Measurements from ENCODE around the gene OR7G2.

The OR7G2 gene

GRCh38 chr19:9144920-9145319 lies 37.6 kb upstream of the OR7G2 start:
- no peak overlapping the region for H3K9ac ChIP-seq (ENCODE audit: low read length)
- DNase-seq: peak; percentile 16
- no peak overlapping the region for H3K4me3 ChIP-seq (ENCODE audit: insufficient read depth in 1 of 2, low read depth in 1 of 2, low read length in 2 of 2)
- H2BK12ac ChIP-seq (ENCODE audit: low read length in 2 of 2): no peak overlapping the region
- H3K36me3 ChIP-seq (ENCODE audit: control insufficient read depth in 1 of 2, insufficient read depth in 2 of 2, low read depth in 1 of 2, low read length in 2 of 2): peaks cover 24 to 27% of the 10 kb centered on the region in 2 experiments
- H2BK5ac ChIP-seq (ENCODE audit: low read depth, low read length, poor library complexity, severe bottlenecking): no peak overlapping the region
- no peak overlapping the region for H3K4me2 ChIP-seq (ENCODE audit: low read length, poor library complexity, severe bottlenecking)
- H3K27ac ChIP-seq (ENCODE audit: low read length, poor library complexity, severe bottlenecking): no peak overlapping the region
- H3K14ac ChIP-seq (ENCODE audit: low read length in 2 of 2): no peak overlapping the region
- H2BK15ac ChIP-seq (ENCODE audit: low read depth, poor library complexity, severe bottlenecking): no peak overlapping the region
- no peaks in the 10 kb centered on the region for H3K27me3 ChIP-seq (ENCODE audit: control insufficient read depth in 1 of 2, insufficient read depth in 1 of 2, low read length in 2 of 2)
- no peak overlapping the region for H3K23ac ChIP-seq (ENCODE audit: low read length in 2 of 2)
- peaks cover 59% of the 10 kb centered on the region for H3K9me3 ChIP-seq (ENCODE audit: control insufficient read depth, low read length)
- H3K79me1 ChIP-seq (replicated peaks; ENCODE audit: low read length, poor library complexity, severe bottlenecking): peaks cover 6% of the 10 kb centered on the region
- no peak overlapping the region for H4K91ac ChIP-seq (ENCODE audit: low read length)
- WGBS: 96% methylated on average over 5 of the region's 5 CpGs
- no peak overlapping the region for H3K18ac ChIP-seq (ENCODE audit: low read depth in 1 of 2, low read length in 2 of 2)
- no peaks in the 10 kb centered on the region for H3K4me1 ChIP-seq (ENCODE audit: control insufficient read depth, insufficient read depth, low read depth, low read length)
- no peak overlapping the region for H2AFZ ChIP-seq (ENCODE audit: low read depth, low read length)
- no peak overlapping the region for H3K4ac ChIP-seq (ENCODE audit: low read depth in 1 of 2, low read length in 2 of 2)
- H2BK120ac ChIP-seq (ENCODE audit: low read depth, low read length): no peak overlapping the region
- H4K8ac ChIP-seq (ENCODE audit: low read length): no peak overlapping the region
- no peak overlapping the region for H2AK5ac ChIP-seq (ENCODE audit: low read length, severe bottlenecking)

- peak within 1 kb of the TSS; percentile 84 for H2BK15ac ChIP-seq (ENCODE audit: low read depth, poor library complexity, severe bottlenecking)
- H2BK5ac ChIP-seq (ENCODE audit: low read depth, low read length, poor library complexity, severe bottlenecking): no peak within 1 kb of the TSS
- peaks cover 21% of the 10 kb centered on the region for H3K9me3 ChIP-seq (ENCODE audit: control insufficient read depth, low read length)
- peaks cover 2% of the 10 kb centered on the region for H3K4me1 ChIP-seq (ENCODE audit: control insufficient read depth, insufficient read depth, low read depth, low read length)
- peak within 1 kb of the TSS; percentile 8 for H4K91ac ChIP-seq (ENCODE audit: low read length)
- peak within 1 kb of the TSS in 1 of 2 experiments; percentile 46 for H3K14ac ChIP-seq (ENCODE audit: low read length in 2 of 2)
- H3K27me3 ChIP-seq (ENCODE audit: control insufficient read depth in 1 of 2, insufficient read depth in 1 of 2, low read length in 2 of 2): no peaks in the 10 kb centered on the region
- peak within 1 kb of the TSS; percentile 63 to 99 for H3K4me3 ChIP-seq (ENCODE audit: insufficient read depth in 1 of 2, low read depth in 1 of 2, low read length in 2 of 2)
- H2BK12ac ChIP-seq (ENCODE audit: low read length in 2 of 2): no peak within 1 kb of the TSS
- H3K36me3 ChIP-seq (ENCODE audit: control insufficient read depth in 1 of 2, insufficient read depth in 2 of 2, low read depth in 1 of 2, low read length in 2 of 2): peaks cover 0 to 3% of the 10 kb centered on the region in 2 experiments
- no peaks in the 10 kb centered on the region for H3K79me1 ChIP-seq (replicated peaks; ENCODE audit: low read length, poor library complexity, severe bottlenecking)
- H4K8ac ChIP-seq (ENCODE audit: low read length): peak within 1 kb of the TSS; percentile 93
- peak within 1 kb of the TSS; percentile 82 for H3K4me2 ChIP-seq (ENCODE audit: low read length, poor library complexity, severe bottlenecking)
- H2AK5ac ChIP-seq (ENCODE audit: low read length, severe bottlenecking): no peak within 1 kb of the TSS
- DNase-seq: peak; percentile 94
- H3K4ac ChIP-seq (ENCODE audit: low read depth in 1 of 2, low read length in 2 of 2): peak within 1 kb of the TSS; percentile 20 to 42
- H2BK120ac ChIP-seq (ENCODE audit: low read depth, low read length): peak within 1 kb of the TSS; percentile 67
- peak within 1 kb of the TSS; percentile 98 for H2AFZ ChIP-seq (ENCODE audit: low read depth, low read length)
- peak within 1 kb of the TSS; percentile 67 to 97 for H3K18ac ChIP-seq (ENCODE audit: low read depth in 1 of 2, low read length in 2 of 2)
- H3K27ac ChIP-seq (ENCODE audit: low read length, poor library complexity, severe bottlenecking): no peak within 1 kb of the TSS
- H3K9ac ChIP-seq (ENCODE audit: low read length): peak within 1 kb of the TSS; percentile 99
- 1% methylated on average over 31 of the region's 43 CpGs for WGBS
- no peak within 1 kb of the TSS for H3K23ac ChIP-seq (ENCODE audit: low read length in 2 of 2)
These were observed 33.0 kb upstream of the OR7G2 start, which contains the start of gene ZNF317 for GRCh38 chr19:9140159-9140874. ZNF317 (plus strand) TSS chr19:9140397; CDS start chr19:9156017, 15,620 bp downstream.

GRCh38 chr19:9139609-9140158 lies 32.4 kb upstream of the OR7G2 start:
- Histone ChIP-seq H4K91ac (ENCODE audit: low read length) (no peak overlapping the region), H2BK12ac (ENCODE audit: low read length in 2 of 2) (no peak overlapping the region), H3K4me3 (ENCODE audit: insufficient read depth in 1 of 2, low read depth in 1 of 2, low read length in 2 of 2) (peak overlapping the region; percentile 63 to 99), H2BK120ac (ENCODE audit: low read depth, low read length) (no peak overlapping the region), H3K9ac (ENCODE audit: low read length) (peak overlapping the region; percentile 99), H3K14ac (ENCODE audit: low read length in 2 of 2) (no peak overlapping the region), H2AFZ (ENCODE audit: low read depth, low read length) (peak overlapping the region; percentile 98), H3K27me3 (ENCODE audit: control insufficient read depth in 1 of 2, insufficient read depth in 1 of 2, low read length in 2 of 2) (no peaks in the 10 kb centered on the region), H2BK5ac (ENCODE audit: low read depth, low read length, poor library complexity, severe bottlenecking) (no peak overlapping the region), H3K18ac (ENCODE audit: low read depth in 1 of 2, low read length in 2 of 2) (peak overlapping the region; percentile 50 to 67), H3K4me2 (ENCODE audit: low read length, poor library complexity, severe bottlenecking) (peak overlapping the region; percentile 82), H2BK15ac (ENCODE audit: low read depth, poor library complexity, severe bottlenecking) (no peak overlapping the region), H3K9me3 (ENCODE audit: control insufficient read depth, low read length) (peaks cover 15% of the 10 kb centered on the region), H4K8ac (ENCODE audit: low read length) (peak overlapping the region; percentile 93), H3K4ac (ENCODE audit: low read depth in 1 of 2, low read length in 2 of 2) (no peak overlapping the region), H3K23ac (ENCODE audit: low read length in 2 of 2) (no peak overlapping the region), H2AK5ac (ENCODE audit: low read length, severe bottlenecking) (no peak overlapping the region), H3K27ac (ENCODE audit: low read length, poor library complexity, severe bottlenecking) (no peak overlapping the region), H3K79me1 (replicated peaks; ENCODE audit: low read length, poor library complexity, severe bottlenecking) (no peaks in the 10 kb centered on the region), H3K36me3 (ENCODE audit: control insufficient read depth in 1 of 2, insufficient read depth in 2 of 2, low read depth in 1 of 2, low read length in 2 of 2) (no peaks in the 10 kb centered on the region), H3K4me1 (ENCODE audit: control insufficient read depth, insufficient read depth, low read depth, low read length) (peaks cover 2% of the 10 kb centered on the region)
- WGBS: 34% methylated on average over 7 of the region's 8 CpGs
- DNase-seq: no peak

GRCh38 chr19:9132422-9132821 lies 25.1 kb upstream of the OR7G2 start:
- H2AK5ac ChIP-seq (ENCODE audit: low read length, severe bottlenecking): no peak overlapping the region
- no peak overlapping the region for H3K4me3 ChIP-seq (ENCODE audit: insufficient read depth in 1 of 2, low read depth in 1 of 2, low read length in 2 of 2)
- no peak overlapping the region for H3K4ac ChIP-seq (ENCODE audit: low read depth in 1 of 2, low read length in 2 of 2)
- H3K79me1 ChIP-seq (replicated peaks; ENCODE audit: low read length, poor library complexity, severe bottlenecking): no peaks in the 10 kb centered on the region
- H3K9ac ChIP-seq (ENCODE audit: low read length): no peak overlapping the region
- H4K91ac ChIP-seq (ENCODE audit: low read length): no peak overlapping the region
- no peak overlapping the region for H2BK5ac ChIP-seq (ENCODE audit: low read depth, low read length, poor library complexity, severe bottlenecking)
- no peaks in the 10 kb centered on the region for H3K4me1 ChIP-seq (ENCODE audit: control insufficient read depth, insufficient read depth, low read depth, low read length)
- 60% methylated on average over 5 of the region's 5 CpGs for whole genome bisulfite sequencing
- no peak for DNase-seq
- no peak overlapping the region for H3K18ac ChIP-seq (ENCODE audit: low read depth in 1 of 2, low read length in 2 of 2)
- H3K27me3 ChIP-seq (ENCODE audit: control insufficient read depth in 1 of 2, insufficient read depth in 1 of 2, low read length in 2 of 2): peaks cover 0 to 4% of the 10 kb centered on the region in 2 experiments
- H4K8ac ChIP-seq (ENCODE audit: low read length): no peak overlapping the region
- H3K4me2 ChIP-seq (ENCODE audit: low read length, poor library complexity, severe bottlenecking): no peak overlapping the region
- no peak overlapping the region for H3K14ac ChIP-seq (ENCODE audit: low read length in 2 of 2)
- H3K9me3 ChIP-seq (ENCODE audit: control insufficient read depth, low read length): no peaks in the 10 kb centered on the region
- no peak overlapping the region for H2BK120ac ChIP-seq (ENCODE audit: low read depth, low read length)
- no peak overlapping the region for H3K27ac ChIP-seq (ENCODE audit: low read length, poor library complexity, severe bottlenecking)
- H2BK15ac ChIP-seq (ENCODE audit: low read depth, poor library complexity, severe bottlenecking): no peak overlapping the region
- H2AFZ ChIP-seq (ENCODE audit: low read depth, low read length): no peak overlapping the region
- H3K23ac ChIP-seq (ENCODE audit: low read length in 2 of 2): no peak overlapping the region
- no peak overlapping the region for H2BK12ac ChIP-seq (ENCODE audit: low read length in 2 of 2)
- no peaks in the 10 kb centered on the region for H3K36me3 ChIP-seq (ENCODE audit: control insufficient read depth in 1 of 2, insufficient read depth in 2 of 2, low read depth in 1 of 2, low read length in 2 of 2)

Measured in mesenchymal stem cell (in vitro differentiated cells and primary cell).